ENCODE measurements around the gene PRIMA1.
A peak's percentile ranks its signal among the peaks of the same experiment; 100 is the strongest.

PRIMA1 gene

GRCh38 chr14:93789228-93790130 is 1.2 kb upstream of the PRIMA1 start:
- H3K27me3 ChIP-seq (ENCODE audit: control insufficient read depth in 1 of 2, insufficient read depth in 1 of 2, low read length in 2 of 2) = peaks cover 58 to 64% of the 10 kb centered on the region in 2 experiments
- no peak overlapping the region for H2AK5ac ChIP-seq (ENCODE audit: low read length, severe bottlenecking)
- no peak overlapping the region for H2BK15ac ChIP-seq (ENCODE audit: low read depth, poor library complexity, severe bottlenecking)
- H3K27ac ChIP-seq (ENCODE audit: low read length, poor library complexity, severe bottlenecking) = no peak overlapping the region
- no peaks in the 10 kb centered on the region for H3K79me1 ChIP-seq (replicated peaks; ENCODE audit: low read length, poor library complexity, severe bottlenecking)
- H3K18ac ChIP-seq (ENCODE audit: low read depth in 1 of 2, low read length in 2 of 2) = no peak overlapping the region
- no peak overlapping the region for H3K9ac ChIP-seq (ENCODE audit: low read length)
- H3K4me2 ChIP-seq (ENCODE audit: low read length, poor library complexity, severe bottlenecking) = no peak overlapping the region
- H2BK5ac ChIP-seq (ENCODE audit: low read depth, low read length, poor library complexity, severe bottlenecking) = no peak overlapping the region
- no peaks in the 10 kb centered on the region for H3K36me3 ChIP-seq (ENCODE audit: control insufficient read depth in 1 of 2, insufficient read depth in 2 of 2, low read depth in 1 of 2, low read length in 2 of 2)
- H4K8ac ChIP-seq (ENCODE audit: low read length) = no peak overlapping the region
- no peaks in the 10 kb centered on the region for H3K9me3 ChIP-seq (ENCODE audit: control insufficient read depth, low read length)
- no peak overlapping the region for H4K91ac ChIP-seq (ENCODE audit: low read length)
- H2BK120ac ChIP-seq (ENCODE audit: low read depth, low read length) = no peak overlapping the region
- H3K4me3 ChIP-seq (ENCODE audit: insufficient read depth in 1 of 2, low read depth in 1 of 2, low read length in 2 of 2) = peak overlapping the region in 1 of 2 experiments; percentile 24
- peaks cover 10% of the 10 kb centered on the region for H3K4me1 ChIP-seq (ENCODE audit: control insufficient read depth, insufficient read depth, low read depth, low read length)
- 33% methylated on average over 28 of the region's 29 CpGs for WGBS
- no peak for DNase-seq
- no peak overlapping the region for H3K4ac ChIP-seq (ENCODE audit: low read depth in 1 of 2, low read length in 2 of 2)
- no peak overlapping the region for H2AFZ ChIP-seq (ENCODE audit: low read depth, low read length)
- no peak overlapping the region for H3K14ac ChIP-seq (ENCODE audit: low read length in 2 of 2)
- H2BK12ac ChIP-seq (ENCODE audit: low read length in 2 of 2) = no peak overlapping the region
- H3K23ac ChIP-seq (ENCODE audit: low read length in 2 of 2) = no peak overlapping the region

DNA sequence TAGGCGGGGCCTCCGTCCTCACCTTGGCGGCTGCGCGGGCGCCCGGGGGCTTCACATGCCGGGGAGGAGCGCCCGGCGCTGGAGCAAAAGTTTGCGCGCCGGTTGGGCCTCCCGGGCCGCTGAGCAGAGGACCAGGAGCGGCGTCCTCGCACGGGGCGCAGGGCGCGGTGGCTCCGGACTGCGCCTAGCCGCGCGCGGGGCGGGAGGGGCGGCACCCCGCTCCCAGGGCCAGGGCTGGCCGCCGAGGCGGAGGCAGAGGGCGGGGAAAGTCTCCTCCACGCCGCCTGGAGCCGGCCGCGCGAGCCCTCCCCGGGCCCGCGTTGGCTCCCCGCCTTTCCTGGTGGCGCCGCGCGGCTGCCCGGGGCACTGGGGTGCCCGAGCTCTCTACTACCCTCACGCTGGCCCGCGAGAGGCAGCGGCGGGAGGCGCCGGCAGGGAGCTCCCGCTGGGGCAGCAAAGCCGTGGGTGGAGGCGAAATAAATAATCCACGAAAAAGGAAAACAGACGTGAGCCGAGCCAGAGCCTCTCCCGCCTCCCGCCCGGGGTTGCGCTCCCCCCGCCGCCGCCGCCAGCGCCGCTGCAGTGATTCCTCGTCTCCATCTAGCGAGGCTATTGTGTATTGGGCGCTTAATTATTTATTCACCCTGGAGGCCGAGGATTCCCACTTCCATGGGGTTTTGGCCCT is 400 bp upstream of the PRIMA1 start:
- no peaks in the 10 kb centered on the region for H3K9me3 ChIP-seq (ENCODE audit: control insufficient read depth, low read length)
- H2BK15ac ChIP-seq (ENCODE audit: low read depth, poor library complexity, severe bottlenecking) = no peak overlapping the region
- H3K4me2 ChIP-seq (ENCODE audit: low read length, poor library complexity, severe bottlenecking) = peak overlapping the region; percentile 52
- no peak overlapping the region for H3K23ac ChIP-seq (ENCODE audit: low read length in 2 of 2)
- no peak overlapping the region for H2BK5ac ChIP-seq (ENCODE audit: low read depth, low read length, poor library complexity, severe bottlenecking)
- no peak overlapping the region for H2AK5ac ChIP-seq (ENCODE audit: low read length, severe bottlenecking)
- H3K4ac ChIP-seq (ENCODE audit: low read depth in 1 of 2, low read length in 2 of 2) = no peak overlapping the region
- H3K36me3 ChIP-seq (ENCODE audit: control insufficient read depth in 1 of 2, insufficient read depth in 2 of 2, low read depth in 1 of 2, low read length in 2 of 2) = no peaks in the 10 kb centered on the region
- no peak overlapping the region for H3K14ac ChIP-seq (ENCODE audit: low read length in 2 of 2)
- WGBS = 1% methylated on average over 72 of the region's 79 CpGs
- DNase-seq = no peak
- H3K27ac ChIP-seq (ENCODE audit: low read length, poor library complexity, severe bottlenecking) = no peak overlapping the region
- no peak overlapping the region for H2AFZ ChIP-seq (ENCODE audit: low read depth, low read length)
- peaks cover 66 to 67% of the 10 kb centered on the region in 2 experiments for H3K27me3 ChIP-seq (ENCODE audit: control insufficient read depth in 1 of 2, insufficient read depth in 1 of 2, low read length in 2 of 2)
- H4K91ac ChIP-seq (ENCODE audit: low read length) = no peak overlapping the region
- H2BK12ac ChIP-seq (ENCODE audit: low read length in 2 of 2) = no peak overlapping the region
- no peak overlapping the region for H2BK120ac ChIP-seq (ENCODE audit: low read depth, low read length)
- peaks cover 10% of the 10 kb centered on the region for H3K4me1 ChIP-seq (ENCODE audit: control insufficient read depth, insufficient read depth, low read depth, low read length)
- H3K79me1 ChIP-seq (replicated peaks; ENCODE audit: low read length, poor library complexity, severe bottlenecking) = no peaks in the 10 kb centered on the region
- no peak overlapping the region for H4K8ac ChIP-seq (ENCODE audit: low read length)
- H3K9ac ChIP-seq (ENCODE audit: low read length) = no peak overlapping the region
- no peak overlapping the region for H3K18ac ChIP-seq (ENCODE audit: low read depth in 1 of 2, low read length in 2 of 2)
- peak overlapping the region in 1 of 2 experiments; percentile 24 for H3K4me3 ChIP-seq (ENCODE audit: insufficient read depth in 1 of 2, low read depth in 1 of 2, low read length in 2 of 2)

DNA sequence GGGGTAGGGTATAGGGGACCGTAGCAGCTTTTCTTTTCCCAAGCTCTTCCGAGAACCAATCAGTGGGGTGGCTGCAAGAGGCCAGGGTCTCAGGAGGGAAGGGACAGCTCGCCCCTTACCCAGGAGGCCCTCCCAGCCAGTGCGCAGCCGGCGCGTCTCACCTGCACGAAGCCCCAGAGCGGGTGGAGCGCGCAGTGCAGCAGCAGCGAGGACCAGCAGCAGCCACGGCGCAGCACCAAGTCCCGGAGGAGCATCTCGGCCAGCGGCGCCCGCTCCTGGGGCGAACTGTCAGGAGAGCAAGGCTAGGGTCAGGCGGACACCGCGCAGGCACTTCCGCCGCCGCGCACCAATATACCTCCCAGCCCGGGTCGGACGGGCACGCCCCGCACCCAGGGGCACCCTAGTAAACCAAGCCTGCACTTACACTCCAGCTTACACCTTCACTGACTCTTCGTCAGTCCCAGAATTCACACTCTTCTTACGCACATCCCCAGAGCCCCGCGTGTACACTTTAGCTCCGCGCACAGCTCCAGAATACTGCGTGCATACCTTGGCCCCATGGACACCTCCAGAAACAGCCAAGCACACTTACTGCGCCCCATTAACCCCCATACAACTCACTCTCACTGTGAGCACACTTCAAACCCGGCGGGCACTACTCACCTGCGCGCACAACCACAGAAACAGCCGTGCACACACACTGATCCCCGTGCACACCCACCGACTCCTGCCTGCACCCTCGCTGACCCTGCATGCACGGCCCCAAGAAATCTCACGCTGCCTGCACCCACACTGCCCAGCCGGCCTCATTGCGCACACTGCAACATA is 606 bp downstream of the PRIMA1 start:
- Histone ChIP-seq H4K91ac (ENCODE audit: low read length) (no peak overlapping the region), H2AFZ (ENCODE audit: low read depth, low read length) (no peak overlapping the region), H3K27ac (ENCODE audit: low read length, poor library complexity, severe bottlenecking) (no peak overlapping the region), H4K8ac (ENCODE audit: low read length) (no peak overlapping the region), H3K18ac (ENCODE audit: low read depth in 1 of 2, low read length in 2 of 2) (no peak overlapping the region), H3K9ac (ENCODE audit: low read length) (no peak overlapping the region), H3K27me3 (ENCODE audit: control insufficient read depth in 1 of 2, insufficient read depth in 1 of 2, low read length in 2 of 2) (peaks cover 66 to 71% of the 10 kb centered on the region in 2 experiments), H3K4me1 (ENCODE audit: control insufficient read depth, insufficient read depth, low read depth, low read length) (peaks cover 10% of the 10 kb centered on the region), H2BK5ac (ENCODE audit: low read depth, low read length, poor library complexity, severe bottlenecking) (no peak overlapping the region), H3K36me3 (ENCODE audit: control insufficient read depth in 1 of 2, insufficient read depth in 2 of 2, low read depth in 1 of 2, low read length in 2 of 2) (no peaks in the 10 kb centered on the region), H3K79me1 (replicated peaks; ENCODE audit: low read length, poor library complexity, severe bottlenecking) (no peaks in the 10 kb centered on the region), H2BK120ac (ENCODE audit: low read depth, low read length) (no peak overlapping the region), H2AK5ac (ENCODE audit: low read length, severe bottlenecking) (no peak overlapping the region), H3K23ac (ENCODE audit: low read length in 2 of 2) (no peak overlapping the region), H3K4ac (ENCODE audit: low read depth in 1 of 2, low read length in 2 of 2) (no peak overlapping the region), H3K4me2 (ENCODE audit: low read length, poor library complexity, severe bottlenecking) (peak overlapping the region; percentile 21), H3K9me3 (ENCODE audit: control insufficient read depth, low read length) (no peaks in the 10 kb centered on the region), H2BK15ac (ENCODE audit: low read depth, poor library complexity, severe bottlenecking) (no peak overlapping the region), H3K14ac (ENCODE audit: low read length in 2 of 2) (no peak overlapping the region), H3K4me3 (ENCODE audit: insufficient read depth in 1 of 2, low read depth in 1 of 2, low read length in 2 of 2) (no peak overlapping the region), H2BK12ac (ENCODE audit: low read length in 2 of 2) (no peak overlapping the region)
- 3% methylated on average over 52 of the region's 52 CpGs for WGBS
- no peak for DNase-seq

All from mesenchymal stem cell (in vitro differentiated cells and primary cell).